ENCODE data around the gene ECHS1. TPM values are rescaled to one million over a fixed set of nuclear protein-coding genes. Genes with fewer than 3 reads are reported as not detected.

Gene ECHS1
- total and polyA plus RNA-seq, 2 of the 8 experiments (the other 6 are each of a cell fraction or from before 2014, with no cell fraction given): 41.7 to 101 TPM

DNA sequence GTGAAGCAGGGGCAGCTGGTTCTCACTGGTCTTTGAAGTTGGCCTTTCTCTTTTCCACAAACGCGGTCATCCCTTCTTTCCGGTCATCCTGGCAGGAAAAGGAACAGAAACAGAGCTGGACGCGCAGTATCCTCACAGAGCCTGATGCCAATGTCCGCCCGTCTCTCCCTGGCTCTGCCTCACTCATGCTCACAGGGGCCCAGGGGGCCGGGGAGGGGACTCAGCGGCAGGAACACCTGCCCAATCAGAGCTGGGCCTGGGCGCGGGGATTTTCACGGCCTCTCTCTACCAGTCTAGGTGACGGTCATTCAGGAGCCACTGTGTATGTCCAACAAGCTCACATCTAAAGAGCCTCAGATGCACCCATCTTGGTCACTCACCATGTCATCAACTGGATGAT lies 10.3 kb downstream of the ECHS1 start (continued):
- TF ChIP-seq MAX (IDR thresholded peaks at IDR 0.05) (no peak), GTF2F1 (IDR thresholded peaks at IDR 0.05; ENCODE audit: borderline replicate concordance, low read depth, low read length) (no peak)
